HL-60 (cell line): ENCODE data around the gene ABCC1.
"Not testable (repeated sequence)": the region's sequence is repeated elsewhere in the genome, so short reads cannot be mapped to it uniquely, and the experiment has no call there.

Experiments used
- CTCF ChIP-seq: IDR thresholded peaks from one replicate; pipeline ENCODE4 v1.5.1; 2011; ENCODE audit warnings: low read length, control low read depth, inconsistent platforms; ENCODE audit not compliant: insufficient read depth
- POLR2AphosphoS5 ChIP-seq: IDR thresholded peaks from 2 replicates; pipeline ENCODE4 v1.6.1; 2012; ENCODE audit warnings: low read depth

GRCh38 chr16:16153000-16153399 lies 203.6 kb downstream of the ABCC1 start:
- TF ChIP-seq CTCF, POLR2AphosphoS5: not testable (repeated sequence)
